NCI-H82 treated with DMSO at 0.1 percent for 48 hours (cell line): ENCODE results near the gene PLCL1.
A peak's percentile ranks its signal among the peaks of the same experiment; 100 is the strongest.
"Not testable (repeated sequence)": the region's sequence is repeated elsewhere in the genome, so short reads cannot be mapped to it uniquely, and the experiment has no call there.

Experiments used
- DNase-seq: peaks from one replicate; lab custom pipeline; 2025; ENCODE audit not compliant: unreplicated experiment; lab: John Stamatoyannopoulos, UW

PLCL1 gene

DNA sequence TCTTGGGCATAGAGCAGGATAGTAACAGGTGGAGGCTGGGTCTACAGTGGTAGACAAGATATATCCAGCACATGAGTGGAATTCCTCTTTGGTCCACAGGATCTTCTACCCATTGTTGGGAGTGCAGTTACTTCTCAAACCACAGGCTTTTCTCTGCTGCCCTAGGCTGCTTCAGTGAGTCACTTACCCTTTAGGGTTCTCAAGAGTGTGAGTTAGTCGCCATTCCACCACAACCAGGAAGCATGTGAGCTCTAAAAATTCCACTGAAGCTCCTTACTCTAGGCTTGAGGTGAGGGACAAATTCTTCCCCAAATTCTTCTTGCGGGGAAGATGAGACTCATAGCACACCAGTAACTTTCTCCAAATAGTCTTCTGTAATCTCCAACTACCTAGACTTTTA, 189.4 kb downstream of the PLCL1 start:
- no peak for DNase-seq

DNA sequence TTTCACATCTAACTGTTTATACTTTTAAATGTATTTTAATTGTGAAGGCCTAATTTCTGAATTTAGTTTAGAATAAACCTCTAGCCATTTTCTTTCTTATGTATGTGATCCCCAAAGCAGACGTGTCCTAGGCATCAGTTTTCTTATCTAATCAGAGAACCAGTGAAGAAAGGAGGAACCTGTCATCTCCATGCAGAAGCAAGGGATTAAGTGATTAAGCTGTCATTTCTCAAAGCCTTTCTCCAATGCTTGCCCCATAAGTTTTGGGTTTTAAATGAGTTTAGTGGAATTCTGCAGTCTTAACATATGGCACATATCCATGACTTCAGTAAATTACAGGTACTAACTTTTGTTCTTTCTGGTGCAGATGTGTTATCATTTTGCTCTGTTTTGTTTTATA, 190.4 kb downstream of the PLCL1 start:
- no peak for DNase-seq

DNA sequence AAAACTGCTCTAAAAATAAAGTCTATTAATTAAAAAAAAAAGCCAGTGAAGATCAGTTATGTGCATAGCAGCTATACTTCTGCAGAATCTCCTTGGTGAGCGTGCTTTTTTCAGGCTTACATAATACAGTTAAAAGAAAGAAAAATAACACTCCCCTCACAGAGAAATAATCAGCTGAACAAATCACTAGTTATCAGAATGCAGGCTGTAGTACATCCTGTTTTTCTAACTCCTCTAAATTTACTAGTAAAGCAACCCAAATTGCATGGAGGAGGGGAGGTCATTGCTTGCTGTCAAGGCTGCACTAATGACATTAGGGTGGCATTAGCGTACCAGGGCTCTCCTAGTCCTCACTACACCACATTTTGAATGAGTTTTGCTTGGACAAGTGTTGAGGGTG, 192.2 kb downstream of the PLCL1 start:
- no peak for DNase-seq

DNA sequence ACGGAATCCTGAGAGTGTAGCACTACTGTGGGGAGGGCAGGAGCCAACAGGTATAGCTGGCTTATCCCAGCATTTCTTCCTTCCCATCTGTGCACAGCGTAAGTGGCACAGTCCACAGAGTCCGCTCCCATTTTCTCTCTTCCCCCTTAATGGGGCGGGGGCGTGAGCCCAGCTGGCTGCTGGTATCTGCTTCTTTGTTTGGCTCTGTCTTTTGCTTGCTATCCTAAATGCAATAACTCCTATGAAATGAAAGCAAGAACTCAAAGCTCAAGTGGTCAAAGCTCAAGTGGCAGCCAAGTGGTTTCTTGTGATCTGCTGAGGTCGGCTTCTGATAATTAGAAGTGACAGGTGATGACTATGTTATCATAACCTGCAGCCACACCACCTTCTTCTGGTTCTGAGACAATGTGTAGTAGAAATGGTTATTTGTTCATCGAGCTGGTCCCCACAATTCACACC, 192.7 kb downstream of the PLCL1 start:
- DNase-seq, result no peak

DNA sequence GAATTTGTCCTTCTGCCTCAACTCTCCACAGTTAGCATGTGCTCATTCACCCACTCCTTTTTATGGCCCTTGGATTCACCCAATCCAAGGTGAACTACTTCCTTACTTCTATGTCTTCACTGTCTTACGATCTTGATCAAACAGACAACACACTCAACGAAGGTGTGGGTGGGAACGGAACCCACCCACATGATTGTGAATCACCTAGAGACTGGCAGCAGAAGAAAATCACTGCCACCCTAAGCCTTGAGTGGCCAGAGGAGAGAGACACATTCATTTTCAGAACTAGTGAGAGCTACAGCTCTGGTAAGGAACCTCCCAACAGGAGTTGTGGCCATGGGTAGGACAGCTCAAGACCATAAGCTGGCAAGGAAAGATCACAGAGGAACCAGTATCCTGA, 194.3 kb downstream of the PLCL1 start:
- DNase-seq, result no peak

DNA sequence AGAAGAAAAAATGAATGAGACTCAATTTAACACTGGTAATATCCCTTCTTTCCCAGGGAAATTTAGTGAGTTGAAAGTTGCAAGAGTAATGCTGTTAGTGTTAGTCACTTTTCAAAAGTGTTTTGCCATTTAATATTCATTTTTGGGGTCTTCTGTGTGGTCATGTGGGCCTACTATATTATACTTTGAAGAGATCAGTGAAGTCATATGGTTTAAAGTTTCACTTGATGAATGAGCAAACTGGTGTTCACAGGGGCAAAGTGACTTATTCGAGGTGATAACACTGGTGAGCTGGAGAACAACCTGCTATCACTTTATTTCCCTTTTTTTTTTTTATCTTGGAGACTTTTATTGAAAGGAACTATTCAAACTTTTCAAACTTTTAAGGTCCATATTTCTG, 196.0 kb downstream of the PLCL1 start:
- no peak for DNase-seq

DNA sequence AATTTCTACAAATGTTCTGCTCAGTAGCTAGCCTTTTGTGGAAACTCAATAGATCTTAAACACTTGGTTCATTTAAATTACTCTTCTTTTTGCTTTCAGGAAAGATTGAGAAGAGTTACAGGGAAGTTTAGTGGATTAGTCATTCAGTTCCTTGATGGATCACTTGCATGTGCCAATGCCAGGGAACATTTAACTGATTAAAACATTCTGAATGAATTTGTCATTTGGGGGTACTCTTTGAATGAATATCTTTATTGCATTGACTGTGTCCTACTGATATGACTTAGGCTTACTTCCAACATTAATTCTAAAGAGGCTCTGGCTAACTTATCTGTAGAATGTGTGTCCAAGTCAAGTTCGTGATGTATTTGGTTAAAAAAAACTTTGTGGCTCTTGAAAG, 199.8 kb downstream of the PLCL1 start:
- DNase-seq, result no peak

DNA sequence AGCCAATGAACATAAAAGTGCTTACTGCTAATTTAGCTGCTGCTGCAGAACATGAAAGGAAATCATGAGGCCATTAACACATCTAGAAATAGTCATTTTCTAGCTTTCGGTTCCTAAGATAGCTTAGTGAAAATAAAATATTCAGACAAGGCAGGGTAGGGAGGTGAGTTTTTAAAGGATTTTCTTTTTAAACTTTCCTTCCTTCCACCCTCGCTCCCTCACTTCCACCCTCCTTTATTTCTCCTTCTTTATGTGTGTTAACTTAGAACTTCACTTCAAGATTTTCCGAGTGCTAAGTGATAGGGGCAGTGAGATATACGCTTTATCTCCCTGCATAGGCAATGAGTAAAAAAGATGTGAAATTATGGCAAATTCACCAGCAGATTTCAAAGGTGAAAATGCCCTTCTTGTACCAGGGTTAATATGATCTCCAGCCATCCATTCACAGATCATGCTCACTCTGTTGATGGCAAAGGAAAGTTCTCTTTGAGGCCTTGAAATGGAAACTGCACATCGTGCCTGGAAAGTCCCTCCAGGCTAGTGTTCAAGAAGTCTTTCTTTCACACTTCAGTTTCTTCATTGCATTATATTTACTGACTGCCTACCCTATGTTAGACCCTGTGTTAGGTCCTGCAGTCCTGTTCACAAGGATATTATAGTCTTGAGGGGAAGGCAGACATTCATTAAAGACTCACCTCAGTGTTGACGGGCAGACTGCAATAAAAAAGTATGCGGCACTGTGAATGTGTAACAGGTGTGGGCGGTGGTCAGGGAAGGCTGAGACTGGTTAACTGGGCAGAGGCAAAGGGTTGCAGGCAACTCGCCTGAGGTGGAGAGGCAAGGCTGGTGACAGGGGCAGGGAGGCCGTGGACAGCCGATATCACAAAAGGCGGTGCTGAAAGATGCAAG, 200.8 kb downstream of the PLCL1 start:
- no peak for DNase-seq

DNA sequence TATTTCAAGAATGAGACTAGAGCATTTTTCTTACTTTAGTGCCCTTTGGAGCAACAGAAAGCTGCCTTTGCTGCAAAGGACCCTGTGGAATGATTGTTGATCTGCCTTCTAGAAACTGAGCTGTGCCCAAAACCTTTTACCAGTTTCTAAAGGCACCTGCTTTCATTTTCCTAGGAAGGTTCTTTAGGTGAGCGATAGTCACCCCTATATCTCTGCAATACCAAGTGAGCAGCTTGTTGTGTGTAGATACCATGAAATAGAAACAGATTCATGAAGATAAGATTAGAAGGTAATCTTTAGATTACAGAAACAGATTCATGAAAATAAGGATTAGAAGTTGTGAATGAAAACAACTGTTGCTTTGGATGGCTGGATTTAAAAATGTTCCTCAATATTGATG, 202.3 kb downstream of the PLCL1 start:
- no peak for DNase-seq

DNA sequence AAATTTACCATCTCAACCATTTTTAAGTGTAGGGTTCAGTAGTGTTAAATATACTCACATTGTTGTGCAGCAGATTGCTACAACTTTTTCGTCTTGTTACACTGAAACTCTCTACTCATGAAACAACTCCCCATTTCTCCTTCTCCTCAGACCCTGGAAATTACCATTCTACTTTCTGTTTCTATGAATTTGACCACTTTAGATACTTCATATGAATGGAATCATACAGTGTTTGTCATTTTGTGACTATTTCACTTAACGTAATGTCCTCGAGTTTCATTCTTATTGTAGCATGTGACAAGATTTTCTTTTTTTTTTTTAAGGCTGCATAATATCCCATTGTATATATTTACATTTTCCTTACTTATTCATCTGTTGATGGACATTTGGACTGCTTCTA, 203.8 kb downstream of the PLCL1 start:
- DNase-seq, result no peak

DNA sequence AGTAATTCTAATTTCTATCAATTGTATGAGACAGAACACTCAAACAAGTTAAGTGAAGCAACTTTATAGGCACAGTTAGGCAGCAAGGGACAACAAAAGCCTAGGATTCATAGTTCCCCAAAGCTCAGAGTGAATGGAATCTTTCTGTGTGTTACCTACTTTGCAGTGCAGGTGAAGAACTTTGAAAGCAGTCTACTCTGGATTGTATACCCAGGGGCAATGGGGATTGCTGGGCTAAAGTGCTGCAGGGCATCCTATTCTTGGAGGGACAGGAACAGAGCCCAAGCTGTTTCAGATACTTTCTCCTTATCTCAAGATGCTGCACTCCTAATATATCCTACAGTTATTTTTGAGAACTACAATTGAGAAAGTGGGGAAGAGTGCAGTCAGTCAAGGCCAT, 207.6 kb downstream of the PLCL1 start:
- DNase-seq, result no peak

DNA sequence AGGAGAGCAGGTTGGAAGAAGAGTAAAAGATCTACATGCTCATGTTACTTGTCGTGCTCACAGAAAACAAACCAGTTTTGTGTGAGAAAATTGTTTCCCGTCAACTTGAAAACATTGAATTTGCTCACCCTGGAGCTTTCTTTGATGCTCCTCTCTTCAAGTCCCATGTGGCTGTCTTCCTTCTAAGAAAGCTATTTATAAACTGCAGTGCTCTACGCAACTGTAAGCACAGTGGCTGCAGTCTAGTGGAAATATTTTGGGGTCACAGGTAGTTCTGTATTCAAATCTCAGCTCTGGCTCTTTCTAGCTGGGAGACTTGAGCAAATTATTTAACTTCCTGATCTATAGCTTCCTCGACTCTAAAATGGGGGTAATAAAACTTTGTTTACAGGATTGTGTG, 211.8 kb downstream of the PLCL1 start:
- no peak for DNase-seq

DNA sequence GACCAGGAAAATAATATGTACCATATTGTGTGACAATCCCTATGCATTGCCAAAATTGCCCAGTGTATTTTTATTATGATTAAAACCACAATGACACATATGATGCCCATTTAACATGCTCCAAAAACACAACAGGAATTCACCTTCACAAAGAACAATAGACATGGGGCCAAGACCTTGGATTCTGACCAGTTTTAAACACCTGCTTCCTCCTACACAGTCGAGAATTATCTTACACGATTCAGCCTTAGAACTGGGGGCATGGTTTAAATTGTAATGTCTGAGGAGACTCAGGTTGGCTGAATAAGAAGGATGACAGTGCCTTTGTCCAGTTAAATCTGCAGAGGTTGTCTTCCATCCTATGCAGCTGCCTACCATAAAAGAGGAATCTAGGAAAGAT, 212.7 kb downstream of the PLCL1 start:
- DNase-seq, result no peak

DNA sequence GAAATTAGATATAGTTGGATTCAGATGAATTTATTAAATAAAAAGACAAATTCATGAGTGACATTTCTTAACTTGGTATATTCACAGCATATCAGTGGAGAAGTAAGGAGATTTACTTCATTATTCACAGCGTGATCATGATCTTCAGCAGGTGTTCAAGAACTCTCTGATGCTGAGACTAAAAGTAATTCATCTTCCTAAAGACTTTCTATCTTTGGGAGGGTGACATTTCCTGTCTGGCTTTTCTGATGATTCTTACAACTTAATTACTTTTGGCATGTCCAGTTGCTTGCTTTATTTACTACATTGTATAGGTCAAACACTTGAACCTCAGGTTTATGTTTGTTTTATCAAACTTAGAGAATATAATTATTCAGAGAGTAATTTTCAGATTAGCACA, 224.6 kb downstream of the PLCL1 start:
- DNase-seq, result no peak

DNA sequence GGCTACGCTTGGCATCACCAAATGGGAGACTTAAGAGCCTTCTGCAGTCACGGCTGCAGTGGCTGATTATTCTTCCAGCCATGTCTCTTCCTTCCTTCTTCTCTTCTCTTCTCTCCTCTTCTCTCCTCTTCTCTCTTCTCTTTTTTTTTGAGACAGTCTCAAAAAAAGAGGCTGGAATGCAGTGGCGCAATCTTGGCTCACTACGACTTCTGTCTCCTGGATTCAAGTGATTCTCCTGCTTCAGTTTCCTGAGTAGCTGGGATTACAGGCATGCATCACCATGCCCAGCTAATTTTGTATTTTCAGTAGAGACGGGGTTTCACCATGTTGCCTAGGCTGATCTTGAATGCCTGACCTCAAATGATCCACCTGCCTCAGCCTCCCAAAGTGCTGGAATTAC, 225.2 kb downstream of the PLCL1 start:
- not testable (repeated sequence) for DNase-seq

DNA sequence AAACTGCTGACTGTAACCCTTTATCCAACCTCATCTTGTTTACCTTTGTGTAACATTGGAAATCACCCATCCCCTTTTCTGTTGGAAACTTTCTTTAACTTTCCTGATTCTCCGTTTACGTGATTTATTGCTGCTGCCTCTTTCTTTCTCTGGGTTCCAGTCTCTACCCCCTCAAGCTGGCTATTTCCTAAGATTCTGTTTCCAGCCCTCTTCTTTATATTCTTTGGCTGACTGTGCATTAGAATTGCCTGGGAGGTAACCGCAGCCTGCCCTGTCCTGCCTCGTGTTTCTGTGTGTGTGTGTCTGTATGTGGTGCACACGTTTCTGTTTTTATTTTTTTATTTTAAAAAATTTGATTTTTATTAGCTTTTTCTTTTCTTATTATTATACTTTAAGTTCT, 229.2 kb downstream of the PLCL1 start:
- DNase-seq, result no peak

DNA sequence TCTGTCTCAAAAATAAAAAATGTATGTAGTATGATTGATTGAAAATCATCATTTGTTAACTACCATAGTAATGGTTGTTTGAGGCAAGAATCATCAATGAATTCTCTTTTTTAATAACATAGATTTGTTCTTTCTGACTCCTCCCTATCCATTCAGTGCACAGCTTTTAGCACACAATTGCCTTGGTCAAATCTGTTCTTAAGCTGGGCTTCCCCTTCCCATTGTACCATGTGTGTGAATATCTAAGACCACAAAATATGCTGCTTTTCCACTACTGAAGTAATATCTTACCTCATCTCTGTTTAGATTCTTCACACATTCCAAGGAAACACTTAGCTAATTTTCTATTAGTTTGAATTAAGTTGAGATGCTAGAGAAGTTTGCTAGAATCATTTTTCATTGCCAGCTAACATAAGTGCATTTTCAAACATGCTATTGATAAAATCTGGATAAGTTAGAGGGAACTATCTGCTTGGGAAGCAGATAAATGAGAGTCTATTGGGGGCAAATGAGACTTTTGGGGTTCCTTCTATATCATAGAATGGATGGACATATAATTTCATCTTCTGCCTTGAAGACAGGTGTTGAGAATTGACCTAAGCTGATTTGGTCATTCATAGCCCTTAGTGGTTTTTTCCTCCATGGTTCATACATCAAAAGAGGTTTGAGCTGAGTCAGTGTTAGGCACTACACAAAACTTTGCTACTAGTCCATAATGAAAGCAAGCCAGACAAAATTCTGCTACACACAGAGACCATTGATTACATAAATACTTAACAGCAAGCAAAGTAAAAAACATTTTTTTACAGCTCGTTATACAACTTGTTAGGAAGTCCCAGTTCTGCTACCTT, 231.9 kb downstream of the PLCL1 start:
- no peak for DNase-seq

DNA sequence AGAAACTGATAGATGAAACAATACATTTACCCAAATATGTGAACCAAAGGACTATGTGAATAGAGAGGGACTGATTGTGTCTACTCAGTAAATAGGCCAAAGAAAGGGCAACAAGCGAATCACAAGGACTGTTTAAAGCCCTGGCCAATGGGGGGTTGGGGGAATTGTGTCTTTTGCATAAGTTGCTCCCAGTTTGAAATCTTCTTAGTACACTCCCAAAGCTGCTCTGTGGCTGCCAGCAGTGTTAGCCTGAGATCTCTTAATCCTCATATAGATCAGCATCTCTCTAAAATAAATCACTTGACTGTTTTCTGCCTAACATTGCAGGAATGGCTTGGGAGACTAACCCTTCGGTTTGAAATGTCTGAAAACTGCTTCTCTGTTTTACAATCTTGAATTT, 236.4 kb downstream of the PLCL1 start:
- peak; percentile 84 for DNase-seq

DNA sequence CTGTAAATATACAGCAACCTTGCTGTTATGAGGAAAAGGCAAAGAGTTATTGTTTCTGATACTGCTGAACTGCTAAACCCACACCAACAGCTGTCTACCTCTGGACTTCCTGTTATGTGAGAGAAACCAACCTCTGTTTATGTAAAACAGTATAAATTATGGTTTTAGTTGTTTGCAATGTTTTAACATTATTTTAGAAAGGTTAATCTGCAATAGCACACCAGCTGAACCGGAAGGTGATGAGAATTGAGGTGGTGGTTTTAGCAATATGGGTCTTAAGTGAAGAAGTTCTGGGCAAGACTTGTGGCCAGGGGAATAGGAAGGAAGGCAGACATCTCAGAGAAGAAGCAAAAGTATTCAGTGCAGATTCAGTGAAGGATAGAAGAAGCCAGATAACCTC, 237.8 kb downstream of the PLCL1 start:
- no peak for DNase-seq

DNA sequence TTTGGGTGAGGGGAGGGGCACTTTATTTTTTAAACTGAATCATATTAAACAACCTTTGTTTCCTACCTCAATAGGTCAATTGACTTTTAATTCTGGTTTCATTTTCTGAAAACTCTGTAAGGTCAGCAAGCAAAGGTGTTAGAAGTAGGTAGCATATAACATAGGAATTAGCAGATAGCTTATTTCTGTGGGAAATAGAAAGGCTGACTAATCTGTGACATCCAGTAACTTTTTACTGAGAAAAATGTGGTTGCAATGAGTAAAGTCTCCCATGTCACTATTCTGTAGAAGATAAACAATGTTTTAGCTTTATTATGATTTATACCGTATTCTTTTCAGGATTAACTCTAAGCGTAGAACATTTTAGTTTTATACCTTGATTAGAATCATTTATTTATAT, 240.4 kb downstream of the PLCL1 start:
- DNase-seq, result no peak

DNA sequence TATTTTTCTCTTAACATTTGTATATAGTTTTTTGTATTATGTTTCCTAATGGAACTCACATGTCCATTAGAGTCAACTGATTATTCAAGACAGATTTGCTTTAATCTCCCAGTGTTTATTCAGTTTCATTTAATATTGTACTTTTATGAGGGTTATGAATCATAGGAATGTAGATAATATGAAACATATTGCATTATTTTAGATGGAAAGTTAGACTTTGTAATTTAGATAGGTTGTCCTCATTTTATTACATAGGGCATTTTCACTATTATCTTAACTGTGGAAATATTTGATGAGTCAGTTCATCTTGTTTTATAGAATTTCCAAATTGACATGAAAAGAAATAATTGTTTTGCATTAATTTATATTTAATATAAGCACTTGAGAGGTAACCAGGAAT, 240.8 kb downstream of the PLCL1 start:
- DNase-seq, result no peak

DNA sequence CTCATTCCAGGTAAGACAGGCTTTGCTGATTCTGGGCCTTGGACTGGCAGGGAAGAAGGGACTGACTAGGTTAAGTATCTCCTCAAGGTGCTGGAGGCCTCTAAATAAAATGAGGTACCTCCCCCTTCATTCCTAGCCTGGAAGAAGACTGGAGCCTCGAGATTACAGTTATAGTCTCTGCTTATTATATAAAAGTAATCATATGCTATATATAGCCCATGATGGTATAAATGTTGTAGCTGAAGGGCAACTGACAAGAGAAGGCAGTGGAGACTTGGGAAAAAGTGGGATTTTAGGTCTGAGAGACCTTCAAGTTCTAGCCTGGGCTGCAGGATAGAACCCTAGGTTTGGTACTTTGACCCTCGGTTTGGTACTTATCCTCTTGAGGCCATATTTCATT, 248.3 kb downstream of the PLCL1 start:
- DNase-seq, result no peak
